GM12864 (cell line): ENCODE results near the gene KIF26B.

ENCODE experiments used
- DNase-seq: peaks from one replicate; pipeline ENCODE4 v3.0.0-alpha.2; 2011; ENCODE audit warnings: low read depth
- H3K4me3 ChIP-seq: 2 replicates; pipeline ENCODE4 v1.5.1; 2011; ENCODE audit warnings: mild to moderate bottlenecking, low read depth, low read length, control low read depth
- TF ChIP-seq, protein P1 (sequence below): IDR thresholded peaks from 2 replicates; pipeline ENCODE4 v1.5.1; 2011; ENCODE audit warnings: low read depth, mild to moderate bottlenecking, moderate library complexity, low read length, control low read depth, inconsistent platforms; ENCODE audit errors: missing control alignments

Gene KIF26B

DNA sequence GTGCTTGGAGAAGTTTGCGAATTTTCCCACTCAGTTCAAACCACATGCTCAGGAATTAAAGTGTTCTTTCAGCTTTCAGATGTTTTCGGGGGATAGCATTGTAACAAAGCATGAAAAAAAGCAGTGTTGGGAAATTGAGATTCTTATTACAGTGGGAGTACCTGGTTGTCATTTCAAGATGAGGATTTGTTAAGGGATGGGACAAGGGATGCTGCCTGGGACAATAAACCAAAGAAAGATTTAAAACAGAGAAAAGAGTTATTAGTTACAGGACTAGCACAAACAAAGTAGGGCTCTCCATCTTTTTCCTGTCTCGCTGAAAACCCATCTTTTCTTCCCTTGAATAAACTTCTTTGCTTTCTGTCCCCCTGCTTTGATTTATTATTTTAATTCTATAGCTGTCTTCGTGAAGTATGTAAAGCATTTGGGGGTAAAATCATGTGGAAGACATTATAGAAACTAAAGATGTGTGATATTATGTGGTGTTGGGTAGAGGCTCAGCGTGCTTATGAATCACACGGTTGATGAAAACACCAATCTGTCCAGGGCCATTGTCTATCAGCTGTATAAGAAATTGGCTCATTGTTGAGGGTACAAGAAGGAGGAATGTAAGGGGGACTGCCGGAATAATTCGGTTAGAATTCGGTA lies 277.6 kb downstream of the KIF26B start:
- no peak overlapping the region for H3K4me3 ChIP-seq
- no peak for DNase-seq
- TF ChIP-seq, protein P1, sequence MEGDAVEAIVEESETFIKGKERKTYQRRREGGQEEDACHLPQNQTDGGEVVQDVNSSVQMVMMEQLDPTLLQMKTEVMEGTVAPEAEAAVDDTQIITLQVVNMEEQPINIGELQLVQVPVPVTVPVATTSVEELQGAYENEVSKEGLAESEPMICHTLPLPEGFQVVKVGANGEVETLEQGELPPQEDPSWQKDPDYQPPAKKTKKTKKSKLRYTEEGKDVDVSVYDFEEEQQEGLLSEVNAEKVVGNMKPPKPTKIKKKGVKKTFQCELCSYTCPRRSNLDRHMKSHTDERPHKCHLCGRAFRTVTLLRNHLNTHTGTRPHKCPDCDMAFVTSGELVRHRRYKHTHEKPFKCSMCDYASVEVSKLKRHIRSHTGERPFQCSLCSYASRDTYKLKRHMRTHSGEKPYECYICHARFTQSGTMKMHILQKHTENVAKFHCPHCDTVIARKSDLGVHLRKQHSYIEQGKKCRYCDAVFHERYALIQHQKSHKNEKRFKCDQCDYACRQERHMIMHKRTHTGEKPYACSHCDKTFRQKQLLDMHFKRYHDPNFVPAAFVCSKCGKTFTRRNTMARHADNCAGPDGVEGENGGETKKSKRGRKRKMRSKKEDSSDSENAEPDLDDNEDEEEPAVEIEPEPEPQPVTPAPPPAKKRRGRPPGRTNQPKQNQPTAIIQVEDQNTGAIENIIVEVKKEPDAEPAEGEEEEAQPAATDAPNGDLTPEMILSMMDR = no peak

- no peak overlapping the region for H3K4me3 ChIP-seq
- TF ChIP-seq, protein P1 = no peak
- no peak for DNase-seq
Observed at GRCh38 chr1:245433561-245433960, 278.8 kb downstream of the KIF26B start.

GRCh38 chr1:245434280-245434679 lies 279.5 kb downstream of the KIF26B start:
- no peak for DNase-seq
- H3K4me3 ChIP-seq = no peak overlapping the region
- TF ChIP-seq, protein P1 = peak; percentile 23

GRCh38 chr1:245436407-245436806 lies 281.6 kb downstream of the KIF26B start:
- TF ChIP-seq, protein P1 = no peak
- DNase-seq = no peak
- H3K4me3 ChIP-seq = no peak overlapping the region

DNA sequence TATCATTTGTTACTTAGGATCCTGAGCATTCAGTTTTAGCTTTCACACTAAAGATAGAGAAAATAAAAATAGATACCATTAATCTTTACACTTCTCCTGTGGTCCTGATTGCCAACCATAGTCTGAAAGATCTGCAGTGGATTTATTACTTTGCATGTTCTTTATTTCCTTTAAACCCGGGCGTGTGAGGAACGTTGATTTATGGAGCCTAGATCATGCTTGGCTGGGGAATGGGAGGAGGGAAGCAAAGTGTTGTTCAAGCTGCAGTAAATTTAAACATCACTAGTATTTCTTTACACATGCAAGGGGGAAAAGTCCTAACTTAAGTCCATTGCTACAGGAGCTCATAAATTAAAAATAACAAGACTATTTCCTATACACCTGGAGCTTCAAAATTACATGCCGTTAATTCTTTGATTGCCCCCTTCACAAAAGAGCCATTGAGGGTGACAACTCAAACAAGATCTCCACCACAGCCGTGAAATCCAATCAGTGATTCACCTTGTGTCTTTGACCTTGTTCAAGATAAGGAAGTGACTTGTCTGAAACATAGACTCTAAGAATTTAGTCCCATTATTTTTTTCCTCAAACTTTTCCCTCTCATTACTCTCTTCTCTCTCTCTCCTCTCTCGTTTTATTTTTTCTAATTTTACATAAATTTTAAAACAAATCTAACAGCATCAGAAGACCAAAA lies 282.7 kb downstream of the KIF26B start:
- TF ChIP-seq, protein P1 = no peak
- DNase-seq = no peak
- no peak overlapping the region for H3K4me3 ChIP-seq

DNA sequence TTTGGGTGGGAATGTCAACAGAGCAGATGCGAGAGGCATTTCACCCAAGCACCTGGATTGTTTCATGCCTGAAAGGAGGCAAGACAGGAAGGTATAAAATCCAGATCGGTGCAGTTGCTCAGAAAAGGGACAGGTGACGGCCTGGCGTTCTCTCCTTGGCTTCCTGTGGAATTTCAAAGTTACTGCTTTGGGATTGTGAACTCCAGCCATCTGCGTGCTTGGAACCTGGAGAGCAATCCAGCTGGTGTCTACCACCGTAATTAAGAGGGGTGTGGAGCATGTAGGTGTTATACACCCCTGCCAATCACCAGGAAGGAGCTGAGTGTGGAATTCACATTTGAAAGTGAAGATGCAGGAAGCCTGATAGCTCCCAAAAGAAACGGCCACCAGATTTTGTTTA lies 286.1 kb downstream of the KIF26B start:
- H3K4me3 ChIP-seq = no peak overlapping the region
- no peak for DNase-seq
- TF ChIP-seq, protein P1 = no peak

DNA sequence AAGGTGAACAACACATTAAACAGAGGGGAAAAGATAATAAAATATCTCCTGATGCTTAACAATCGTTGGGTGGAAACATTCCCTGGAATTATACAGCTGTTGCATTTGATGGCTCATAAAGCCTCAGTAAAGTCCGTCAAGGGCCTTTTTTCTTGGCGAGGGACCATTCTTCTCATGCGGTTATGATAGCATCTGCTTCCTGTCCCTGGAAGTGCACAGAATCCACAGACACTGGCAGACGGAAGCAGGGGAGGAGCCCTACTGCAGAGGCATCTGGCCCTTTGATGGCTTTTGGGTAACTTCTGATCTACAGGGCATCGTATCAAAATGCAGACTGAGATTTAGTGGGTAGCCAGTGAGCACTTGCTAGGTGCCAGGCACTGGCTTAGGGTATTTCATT lies 286.9 kb downstream of the KIF26B start:
- DNase-seq = no peak
- H3K4me3 ChIP-seq = no peak overlapping the region
- TF ChIP-seq, protein P1 = no peak
